Hematopoietic multipotent progenitor cell treated with erythropoietin and hydrocortisone succinate and interleukin-3 and kit ligand, for 8 days (in vitro differentiated cells): ENCODE data around the gene LYZL4.

Experiments used
- DNase-seq: peaks from one replicate; pipeline ENCODE4 v3.0.0-alpha.2; 2015

Gene LYZL4

DNA sequence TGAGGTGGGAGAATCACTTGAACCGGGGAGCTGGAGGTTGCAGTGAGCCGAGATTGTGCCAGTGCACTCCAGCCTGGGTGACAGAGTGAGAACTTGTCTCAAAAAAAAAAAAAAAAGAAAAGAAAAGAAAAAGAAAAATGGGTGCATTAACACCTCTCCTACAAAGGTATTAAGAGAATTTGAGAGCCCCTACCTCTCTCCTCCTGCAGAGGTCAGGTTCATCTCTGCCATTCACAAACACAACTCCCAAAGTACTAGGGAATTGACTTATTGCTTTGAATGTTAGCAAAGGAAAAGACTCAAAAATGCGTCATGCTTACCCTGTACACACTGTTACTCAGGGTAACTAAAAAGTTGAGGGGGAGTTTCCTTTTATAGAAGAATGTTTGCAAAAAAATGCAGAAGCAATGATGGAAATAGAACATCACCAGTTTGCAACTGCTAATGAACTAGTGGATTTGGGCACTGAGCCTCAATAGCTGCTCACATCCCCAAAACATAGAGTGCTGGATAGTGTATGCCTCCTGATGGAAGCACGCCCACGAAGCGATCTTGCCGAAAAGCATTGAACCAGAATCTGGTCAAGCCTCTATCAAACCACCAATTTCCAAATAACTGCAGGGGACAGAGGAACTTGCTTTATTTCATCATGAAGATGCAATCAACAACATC, 15.5 kb upstream of the LYZL4 start:
- DNase-seq = no peak

- no peak for DNase-seq
Measured at GRCh38 chr3:42424911-42425310, 14.5 kb upstream of the LYZL4 start.

- no peak for DNase-seq
Measured at GRCh38 chr3:42421818-42422796, 11.7 kb upstream of the LYZL4 start.

GRCh38 chr3:42419563-42419962, 9.2 kb upstream of the LYZL4 start:
- DNase-seq = no peak

GRCh38 chr3:42412526-42413155, 2.2 kb upstream of the LYZL4 start:
- DNase-seq = no peak

GRCh38 chr3:42411429-42411828, 1.0 kb upstream of the LYZL4 start:
- DNase-seq = no peak

DNA sequence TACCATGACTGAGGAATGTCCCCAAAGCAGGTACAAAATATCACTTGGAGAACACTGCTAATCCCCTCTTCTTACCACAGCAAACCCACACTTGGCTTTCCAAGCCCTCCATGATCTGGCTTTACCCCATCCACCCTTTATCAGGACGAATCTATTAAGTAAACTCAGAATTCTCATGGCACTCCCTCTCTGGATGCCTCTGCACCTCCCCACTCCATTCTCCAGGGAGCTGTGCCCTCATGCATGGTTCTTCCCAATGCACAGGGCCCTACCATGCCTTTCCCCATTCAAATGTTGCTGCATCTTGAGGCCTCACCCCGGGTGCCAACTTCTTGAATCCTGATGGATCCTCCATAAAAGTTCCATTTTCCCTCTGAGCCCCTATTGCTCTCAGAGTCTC, 2.3 kb downstream of the LYZL4 start:
- no peak for DNase-seq

DNA sequence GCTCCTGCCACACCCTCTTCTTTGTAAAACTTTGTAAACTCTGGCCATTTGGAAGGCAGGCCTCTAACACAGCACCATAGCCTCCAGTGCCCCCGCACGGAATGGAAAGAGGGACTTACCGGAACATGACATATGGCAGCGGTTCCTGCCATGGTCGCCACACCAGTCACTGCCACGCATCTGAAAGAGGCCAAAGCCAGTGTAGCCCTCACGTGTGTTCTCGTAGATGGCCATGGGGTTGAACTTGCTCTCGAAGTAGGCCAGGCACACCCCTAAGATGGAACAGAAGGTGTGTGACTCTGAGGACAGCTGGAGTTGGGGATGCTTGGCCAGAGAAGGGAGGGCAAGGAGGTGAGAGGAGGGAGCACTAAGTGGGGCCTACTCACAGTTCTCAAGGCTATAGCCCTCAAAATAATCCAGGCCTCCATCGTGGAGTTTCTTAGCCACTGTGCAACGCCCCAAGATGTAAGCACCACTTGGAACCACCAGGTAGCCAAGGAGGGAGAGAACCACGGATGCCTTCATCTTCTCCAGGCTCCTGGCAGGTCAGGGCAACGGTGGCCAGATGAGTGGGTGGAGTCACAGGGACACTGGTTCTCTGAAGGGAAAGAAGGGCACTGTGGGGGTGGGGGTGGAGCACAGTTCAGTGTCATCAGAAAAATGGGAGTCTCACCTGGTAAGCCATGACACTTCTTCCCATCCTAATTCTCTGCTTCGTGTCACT, 3.5 kb downstream of the LYZL4 start:
- no peak for DNase-seq

DNA sequence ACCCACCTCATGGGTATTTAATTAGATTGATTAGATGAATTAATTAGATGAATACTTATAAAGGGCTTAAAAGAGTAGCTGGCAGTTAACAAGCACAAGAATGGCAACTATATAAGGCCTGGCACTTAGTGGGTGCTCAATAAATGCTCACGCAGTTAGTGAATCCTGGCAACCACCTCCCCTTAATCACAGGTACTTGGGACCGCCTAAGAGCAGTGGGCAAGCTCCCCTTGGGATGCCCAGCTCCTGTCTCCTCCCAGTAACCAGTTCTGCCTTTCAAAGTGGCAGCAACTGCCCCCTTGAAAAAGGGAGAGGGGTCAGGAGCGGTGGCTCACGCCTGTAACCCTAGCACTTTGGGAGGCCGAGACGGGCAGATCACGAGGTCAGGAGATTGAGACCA, 4.6 kb downstream of the LYZL4 start:
- DNase-seq = no peak

DNA sequence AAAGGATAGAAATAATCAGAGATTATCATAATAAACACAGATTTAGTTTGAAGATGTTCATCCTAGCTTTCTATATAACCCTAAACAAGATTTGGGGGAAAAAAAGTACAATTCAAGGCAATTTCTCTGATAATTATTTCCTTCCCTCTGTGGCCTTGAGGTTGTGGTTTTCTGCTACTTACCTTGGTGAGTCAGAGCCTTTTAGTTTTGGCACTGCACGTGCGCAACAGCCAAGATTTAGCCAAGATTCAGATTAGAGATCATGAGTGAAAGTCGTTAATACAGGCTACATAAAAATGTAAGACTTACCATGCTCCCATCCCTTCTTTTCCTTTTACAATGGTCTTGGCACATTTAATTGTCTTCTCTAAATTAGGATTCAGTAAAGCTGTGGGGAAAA, 6.7 kb downstream of the LYZL4 start:
- no peak for DNase-seq

- no peak for DNase-seq
Measured at GRCh38 chr3:42402394-42403096, 7.9 kb downstream of the LYZL4 start.

- DNase-seq = no peak
Measured at GRCh38 chr3:42398080-42398479, 12.3 kb downstream of the LYZL4 start.

GRCh38 chr3:42397644-42398043, 12.8 kb downstream of the LYZL4 start:
- no peak for DNase-seq

DNA sequence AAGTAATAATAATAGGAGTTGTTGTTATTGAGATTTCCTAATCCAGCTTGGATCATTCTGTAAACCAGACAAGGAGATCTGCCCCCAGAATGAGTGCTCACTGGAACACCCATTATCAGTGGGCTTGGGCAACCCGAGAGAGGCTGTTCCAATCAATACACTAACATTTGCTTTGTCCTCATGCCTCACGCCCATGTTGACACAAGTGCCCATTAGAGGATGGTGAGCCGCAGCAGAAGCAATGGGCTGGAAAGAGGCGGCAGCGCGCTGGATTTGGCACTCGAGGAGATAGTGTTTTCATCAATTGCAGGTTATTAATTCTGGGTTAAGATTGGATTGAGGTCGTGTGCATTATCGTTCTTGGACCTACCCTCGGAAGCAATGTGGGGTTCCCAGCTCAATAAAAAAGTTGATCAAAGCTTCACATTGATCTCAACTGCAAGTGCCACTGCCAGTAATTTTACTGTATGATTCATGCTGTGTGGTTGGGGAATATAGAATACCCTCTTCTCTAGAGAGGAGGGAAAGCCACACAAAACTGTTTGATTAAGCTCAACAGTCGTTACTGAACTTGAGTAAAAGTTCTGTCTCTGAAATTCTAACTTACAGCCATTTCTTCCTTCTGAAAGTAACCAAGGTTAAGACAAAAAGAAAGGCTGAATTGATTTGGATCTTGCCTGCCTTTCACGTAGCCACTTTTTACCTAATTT, 15.7 kb downstream of the LYZL4 start:
- no peak for DNase-seq

DNA sequence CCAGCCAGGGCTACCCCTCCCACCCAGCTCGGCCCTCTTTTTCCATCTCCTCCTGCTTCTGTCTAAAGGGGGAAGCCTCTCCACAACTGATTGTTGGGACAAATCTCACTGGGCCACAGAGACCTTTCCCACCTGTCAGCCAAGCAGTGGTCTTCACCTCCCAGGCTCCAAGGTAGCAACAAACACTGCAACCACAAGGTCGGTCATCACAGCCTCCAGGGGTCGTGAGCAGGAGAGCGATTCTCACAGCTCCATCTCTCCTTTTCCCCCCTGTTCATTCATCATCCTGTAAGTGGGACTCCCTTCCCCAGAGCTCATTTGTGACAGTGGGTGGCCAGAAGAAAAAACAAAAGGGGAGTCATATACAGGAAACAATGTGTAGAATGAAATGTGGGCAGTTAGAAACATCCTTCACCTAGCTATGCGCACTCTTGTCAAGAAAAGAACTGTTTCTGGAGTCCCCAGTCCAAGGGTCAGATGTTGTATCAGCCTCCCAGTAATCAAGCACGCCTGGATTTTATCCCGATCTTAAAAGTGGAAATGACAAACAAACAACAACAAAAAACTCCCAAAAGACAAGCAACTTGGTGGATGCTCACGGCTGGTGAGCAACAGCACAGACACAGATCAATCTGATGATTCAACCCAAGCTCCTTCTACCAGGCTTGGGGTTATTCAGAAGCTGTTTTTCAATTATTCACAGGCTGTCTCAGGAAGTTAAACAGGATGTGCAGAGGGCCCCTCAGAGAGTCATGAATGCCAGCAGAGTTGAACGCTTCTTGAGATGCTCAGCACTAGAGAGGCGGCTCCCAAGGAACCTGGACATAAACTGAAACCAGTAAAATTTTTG, 22.4 kb downstream of the LYZL4 start:
- DNase-seq = no peak

DNA sequence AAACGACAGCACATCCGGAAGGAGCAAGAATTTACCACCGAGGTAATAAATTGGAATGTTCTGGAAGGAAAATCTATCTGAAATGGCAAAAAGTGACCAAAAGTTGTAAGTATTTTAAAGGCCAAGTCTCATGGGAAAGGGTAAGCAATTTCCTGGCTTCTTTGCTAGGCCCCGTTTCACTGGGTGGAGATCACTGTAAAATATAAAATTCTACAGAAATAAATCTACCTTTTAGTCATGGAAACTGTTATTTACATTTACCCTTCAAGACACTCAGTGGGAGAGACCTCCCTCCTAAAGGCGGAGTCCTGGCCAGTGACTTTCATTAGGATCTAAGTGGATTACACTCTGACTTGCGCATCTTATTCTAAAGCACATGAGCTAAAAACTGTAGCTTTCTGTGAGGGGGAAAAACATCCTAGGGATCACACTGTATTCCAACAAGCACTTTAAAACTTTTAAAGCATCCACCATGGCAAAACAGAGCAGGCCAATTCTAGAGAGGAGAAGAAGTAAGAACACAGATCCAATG, 28.8 kb downstream of the LYZL4 start:
- DNase-seq = no peak

DNA sequence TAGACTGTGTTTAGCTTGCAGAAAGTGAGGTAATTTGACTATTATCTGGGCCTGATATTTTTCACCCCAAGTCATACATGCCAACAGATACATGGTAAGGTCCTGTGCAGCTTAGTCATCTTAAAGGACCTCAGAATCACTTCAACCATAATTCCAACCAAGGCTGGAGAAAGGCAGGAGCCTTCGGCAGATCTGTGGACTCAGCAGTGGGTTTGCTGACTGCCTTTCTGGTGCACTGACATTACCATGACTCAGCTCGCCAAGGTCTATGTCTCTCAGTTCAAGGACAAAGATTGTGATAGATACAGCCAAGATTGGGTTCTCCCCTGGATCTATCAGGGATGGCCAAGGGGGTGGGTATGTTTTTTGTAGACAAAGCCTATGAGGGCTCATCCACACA, 32.7 kb downstream of the LYZL4 start:
- DNase-seq = no peak

- no peak for DNase-seq
Measured at GRCh38 chr3:42376344-42376798, 34.0 kb downstream of the LYZL4 start.

DNA sequence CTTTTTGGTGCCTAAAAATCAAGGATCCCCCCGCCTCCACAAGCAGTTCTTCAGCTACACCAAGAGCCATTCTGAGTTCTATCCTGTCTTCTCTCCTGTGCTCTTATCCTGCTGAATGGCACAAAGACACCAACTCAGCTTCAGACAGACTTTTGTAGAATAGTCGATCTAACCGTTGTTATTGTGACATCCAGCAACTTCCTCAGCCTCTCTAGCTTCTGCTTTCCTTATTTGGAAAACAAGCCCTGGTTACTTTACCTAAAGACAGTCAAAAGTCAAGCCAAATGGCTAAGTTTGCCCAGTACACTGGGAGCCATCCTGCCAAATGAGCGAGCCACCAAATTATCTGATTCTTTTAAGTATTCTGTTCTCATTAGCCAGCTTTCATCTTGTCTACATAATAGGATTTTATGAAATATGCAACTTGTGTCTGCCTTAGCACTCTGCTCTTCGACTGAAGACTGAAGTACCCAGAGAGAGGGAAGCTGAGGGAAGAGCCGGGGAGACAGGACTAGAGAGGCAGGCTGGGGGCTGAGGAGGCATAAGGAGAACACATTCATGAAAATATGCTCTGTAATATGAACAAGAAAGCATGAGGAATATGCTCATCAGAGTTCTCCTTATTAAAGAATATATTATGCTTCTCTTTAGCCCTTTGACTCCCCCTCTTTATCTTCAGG, 35.1 kb downstream of the LYZL4 start:
- DNase-seq = no peak

- DNase-seq = no peak
Measured at GRCh38 chr3:42371776-42372175, 38.6 kb downstream of the LYZL4 start.
